HG03520 (cell line): ENCODE results near the gene SLC24A3.

Experiments
- ATAC-seq: cut with Tn5 transposase; IDR thresholded peaks from one replicate; pipeline ENCODE4 v1.9.1; 2021; ENCODE audit warnings: mild to moderate bottlenecking, moderate library complexity; ENCODE audit not compliant: unreplicated experiment

Gene SLC24A3

GRCh38 chr20:19236371-19237055 lies 24.1 kb downstream of the SLC24A3 start:
- no peak for ATAC-seq

- no peak for ATAC-seq
Measured at GRCh38 chr20:19241440-19241839, 29.0 kb downstream of the SLC24A3 start.

- no peak for ATAC-seq
Measured at GRCh38 chr20:19244291-19244690, 31.8 kb downstream of the SLC24A3 start.

- ATAC-seq: no peak
Measured at GRCh38 chr20:19249106-19249879, 36.9 kb downstream of the SLC24A3 start.

GRCh38 chr20:19250346-19250745 lies 37.9 kb downstream of the SLC24A3 start:
- no peak for ATAC-seq

- ATAC-seq: no peak
Measured at GRCh38 chr20:19251506-19251905, 39.1 kb downstream of the SLC24A3 start.

- no peak for ATAC-seq
Measured at GRCh38 chr20:19251958-19252357, 39.5 kb downstream of the SLC24A3 start.

- ATAC-seq: no peak
Measured at GRCh38 chr20:19252451-19253120, 40.1 kb downstream of the SLC24A3 start.

- no peak for ATAC-seq
Measured at GRCh38 chr20:19253316-19253715, 40.9 kb downstream of the SLC24A3 start.

GRCh38 chr20:19253916-19254820 lies 41.7 kb downstream of the SLC24A3 start:
- ATAC-seq: no peak

- no peak for ATAC-seq
Measured at GRCh38 chr20:19254956-19255355, 42.5 kb downstream of the SLC24A3 start.

GRCh38 chr20:19256085-19256484 lies 43.6 kb downstream of the SLC24A3 start:
- ATAC-seq: no peak

- ATAC-seq: no peak
Measured at GRCh38 chr20:19256906-19257595, 44.6 kb downstream of the SLC24A3 start.

- no peak for ATAC-seq
Measured at GRCh38 chr20:19257865-19258264, 45.4 kb downstream of the SLC24A3 start.

- ATAC-seq: no peak
Measured at GRCh38 chr20:19259141-19259591, 46.7 kb downstream of the SLC24A3 start.

GRCh38 chr20:19260412-19261090 lies 48.1 kb downstream of the SLC24A3 start:
- no peak for ATAC-seq

GRCh38 chr20:19264191-19264590 lies 51.7 kb downstream of the SLC24A3 start:
- no peak for ATAC-seq

GRCh38 chr20:19265646-19266374 lies 53.4 kb downstream of the SLC24A3 start:
- no peak for ATAC-seq

GRCh38 chr20:19268426-19268825 lies 56.0 kb downstream of the SLC24A3 start:
- no peak for ATAC-seq
